Peyer's patch (tissue), 4 donors: ENCODE measurements around the gene CEP164.

Experiments
- CTCF ChIP-seq, 6 experiments: fragments of 450-650 bp in 4 of 6; fragments of 200-600 bp in 2 of 6; sonication (generic) in 1 of 6; IDR thresholded peaks; one replicate each; pipeline ENCODE4 v1.5.1; 2017 to 2019; ENCODE audit warnings: antibody characterized with exemption in 6 of 6, mild to moderate bottlenecking in 3 of 6, moderate library complexity in 1 of 6
- POLR2A ChIP-seq, 2 donors: fragments of 450-650 bp; IDR thresholded peaks; one replicate each; pipeline ENCODE4 v1.5.1; 2017; ENCODE audit warnings: antibody characterized with exemption in 2 of 2, mild to moderate bottlenecking in 2 of 2, moderate library complexity in 2 of 2

- TF ChIP-seq CTCF (IDR thresholded peaks at IDR 0.05): no peak
- no peak for TF ChIP-seq POLR2A (IDR thresholded peaks at IDR 0.05)
These were observed 133.9 kb downstream of the CEP164 start for GRCh38 chr11:117461396-117462182.
